ENCODE data around the gene RCOR1.

DNA sequence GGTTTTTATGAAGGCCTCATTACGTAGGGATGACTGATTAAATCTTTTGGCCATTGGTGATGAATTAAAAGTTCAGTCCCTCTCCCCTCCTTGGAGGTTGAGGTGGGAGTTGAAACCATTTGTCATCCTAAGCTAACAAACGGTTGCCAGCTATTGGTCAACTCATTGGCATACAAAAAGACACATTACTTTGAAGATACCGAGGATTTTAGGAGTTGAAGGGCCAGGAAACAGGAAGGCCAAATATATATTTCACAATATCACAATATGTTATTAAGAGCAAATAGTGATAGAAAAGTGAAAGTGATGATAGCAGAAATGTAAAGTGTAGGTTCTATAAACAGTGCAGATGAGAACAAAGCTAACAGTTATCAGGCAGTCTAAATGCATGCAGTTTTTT lies 24.4 kb downstream of the RCOR1 start:
- TF ChIP-seq SIN3A (IDR thresholded peaks at IDR 0.05; ENCODE audit: borderline replicate concordance, insufficient read depth, low read length): no peak
- TF ChIP-seq POLR2AphosphoS5 (IDR thresholded peaks at IDR 0.05; ENCODE audit: low read depth, low read length): no peak
- TF ChIP-seq, protein P1, sequence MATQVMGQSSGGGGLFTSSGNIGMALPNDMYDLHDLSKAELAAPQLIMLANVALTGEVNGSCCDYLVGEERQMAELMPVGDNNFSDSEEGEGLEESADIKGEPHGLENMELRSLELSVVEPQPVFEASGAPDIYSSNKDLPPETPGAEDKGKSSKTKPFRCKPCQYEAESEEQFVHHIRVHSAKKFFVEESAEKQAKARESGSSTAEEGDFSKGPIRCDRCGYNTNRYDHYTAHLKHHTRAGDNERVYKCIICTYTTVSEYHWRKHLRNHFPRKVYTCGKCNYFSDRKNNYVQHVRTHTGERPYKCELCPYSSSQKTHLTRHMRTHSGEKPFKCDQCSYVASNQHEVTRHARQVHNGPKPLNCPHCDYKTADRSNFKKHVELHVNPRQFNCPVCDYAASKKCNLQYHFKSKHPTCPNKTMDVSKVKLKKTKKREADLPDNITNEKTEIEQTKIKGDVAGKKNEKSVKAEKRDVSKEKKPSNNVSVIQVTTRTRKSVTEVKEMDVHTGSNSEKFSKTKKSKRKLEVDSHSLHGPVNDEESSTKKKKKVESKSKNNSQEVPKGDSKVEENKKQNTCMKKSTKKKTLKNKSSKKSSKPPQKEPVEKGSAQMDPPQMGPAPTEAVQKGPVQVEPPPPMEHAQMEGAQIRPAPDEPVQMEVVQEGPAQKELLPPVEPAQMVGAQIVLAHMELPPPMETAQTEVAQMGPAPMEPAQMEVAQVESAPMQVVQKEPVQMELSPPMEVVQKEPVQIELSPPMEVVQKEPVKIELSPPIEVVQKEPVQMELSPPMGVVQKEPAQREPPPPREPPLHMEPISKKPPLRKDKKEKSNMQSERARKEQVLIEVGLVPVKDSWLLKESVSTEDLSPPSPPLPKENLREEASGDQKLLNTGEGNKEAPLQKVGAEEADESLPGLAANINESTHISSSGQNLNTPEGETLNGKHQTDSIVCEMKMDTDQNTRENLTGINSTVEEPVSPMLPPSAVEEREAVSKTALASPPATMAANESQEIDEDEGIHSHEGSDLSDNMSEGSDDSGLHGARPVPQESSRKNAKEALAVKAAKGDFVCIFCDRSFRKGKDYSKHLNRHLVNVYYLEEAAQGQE (IDR thresholded peaks at IDR 0.05; ENCODE audit: insufficient read depth in 1 of 2, low read depth in 2 of 2, low read length in 2 of 2): no peak
- TF ChIP-seq TAF1 (IDR thresholded peaks at IDR 0.05; ENCODE audit: borderline replicate concordance, insufficient read depth, low read length): no peak
- no peak for TF ChIP-seq FOXP2 (optimal IDR thresholded peaks at IDR 0.05; ENCODE audit: borderline replicate concordance, extremely low read depth, extremely low read length, insufficient read depth)
